PFSK-1 (cell line): Measurements from ENCODE around the gene SFXN3.

ENCODE experiments used
- FOXP2 ChIP-seq: optimal IDR thresholded peaks from 2 replicates; pipeline ENCODE3; 2011; ENCODE audit warnings: borderline replicate concordance, control low read depth, inconsistent platforms; ENCODE audit not compliant: insufficient read depth; ENCODE audit errors: extremely low read length, extremely low read depth
- POLR2AphosphoS5 ChIP-seq: IDR thresholded peaks from 2 replicates; pipeline ENCODE4 v1.6.1; 2012; ENCODE audit warnings: low read depth, mild to moderate bottlenecking, control low read depth, low read length, moderate library complexity
- SIN3A ChIP-seq: IDR thresholded peaks from 2 replicates; pipeline ENCODE4 v1.6.1; 2012; ENCODE audit warnings: mild to moderate bottlenecking, low read length, moderate library complexity, borderline replicate concordance; ENCODE audit not compliant: insufficient read depth
- TAF1 ChIP-seq: IDR thresholded peaks from 2 replicates; pipeline ENCODE4 v1.6.1; 2012; ENCODE audit warnings: low read length, control low read depth, borderline replicate concordance; ENCODE audit not compliant: insufficient read depth
- TF ChIP-seq, protein P1 (sequence below), 2 experiments: IDR thresholded peaks; 2 replicates each; pipeline versions ENCODE4 v1.6.1 to v1.8.0; 2011 to 2012; ENCODE audit warnings: low read depth in 2 of 2, low read length in 2 of 2, control low read depth in 1 of 2, inconsistent platforms in 1 of 2, mild to moderate bottlenecking in 1 of 2, moderate library complexity in 1 of 2; ENCODE audit not compliant: insufficient read depth in 1 of 2

SFXN3 gene

GRCh38 chr10:101014230-101014884 lies 16.7 kb upstream of the SFXN3 start:
- TF ChIP-seq POLR2AphosphoS5 (no peak), TAF1 (no peak), SIN3A (no peak), FOXP2 (no peak)
- TF ChIP-seq, protein P1, sequence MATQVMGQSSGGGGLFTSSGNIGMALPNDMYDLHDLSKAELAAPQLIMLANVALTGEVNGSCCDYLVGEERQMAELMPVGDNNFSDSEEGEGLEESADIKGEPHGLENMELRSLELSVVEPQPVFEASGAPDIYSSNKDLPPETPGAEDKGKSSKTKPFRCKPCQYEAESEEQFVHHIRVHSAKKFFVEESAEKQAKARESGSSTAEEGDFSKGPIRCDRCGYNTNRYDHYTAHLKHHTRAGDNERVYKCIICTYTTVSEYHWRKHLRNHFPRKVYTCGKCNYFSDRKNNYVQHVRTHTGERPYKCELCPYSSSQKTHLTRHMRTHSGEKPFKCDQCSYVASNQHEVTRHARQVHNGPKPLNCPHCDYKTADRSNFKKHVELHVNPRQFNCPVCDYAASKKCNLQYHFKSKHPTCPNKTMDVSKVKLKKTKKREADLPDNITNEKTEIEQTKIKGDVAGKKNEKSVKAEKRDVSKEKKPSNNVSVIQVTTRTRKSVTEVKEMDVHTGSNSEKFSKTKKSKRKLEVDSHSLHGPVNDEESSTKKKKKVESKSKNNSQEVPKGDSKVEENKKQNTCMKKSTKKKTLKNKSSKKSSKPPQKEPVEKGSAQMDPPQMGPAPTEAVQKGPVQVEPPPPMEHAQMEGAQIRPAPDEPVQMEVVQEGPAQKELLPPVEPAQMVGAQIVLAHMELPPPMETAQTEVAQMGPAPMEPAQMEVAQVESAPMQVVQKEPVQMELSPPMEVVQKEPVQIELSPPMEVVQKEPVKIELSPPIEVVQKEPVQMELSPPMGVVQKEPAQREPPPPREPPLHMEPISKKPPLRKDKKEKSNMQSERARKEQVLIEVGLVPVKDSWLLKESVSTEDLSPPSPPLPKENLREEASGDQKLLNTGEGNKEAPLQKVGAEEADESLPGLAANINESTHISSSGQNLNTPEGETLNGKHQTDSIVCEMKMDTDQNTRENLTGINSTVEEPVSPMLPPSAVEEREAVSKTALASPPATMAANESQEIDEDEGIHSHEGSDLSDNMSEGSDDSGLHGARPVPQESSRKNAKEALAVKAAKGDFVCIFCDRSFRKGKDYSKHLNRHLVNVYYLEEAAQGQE (IDR thresholded peaks at IDR 0.05; ENCODE audit: insufficient read depth in 1 of 2, low read depth in 2 of 2, low read length in 2 of 2), result no peak

- no peak for TF ChIP-seq SIN3A
- TF ChIP-seq TAF1, result no peak
- TF ChIP-seq FOXP2, result no peak
- no peak for TF ChIP-seq POLR2AphosphoS5
- TF ChIP-seq, protein P1 (IDR thresholded peaks at IDR 0.05; ENCODE audit: insufficient read depth in 1 of 2, low read depth in 2 of 2, low read length in 2 of 2), result no peak
Observed at GRCh38 chr10:101014966-101015581, 16.0 kb upstream of the SFXN3 start.

GRCh38 chr10:101015582-101015973 lies 15.5 kb upstream of the SFXN3 start:
- TF ChIP-seq, protein P1 (IDR thresholded peaks at IDR 0.05; ENCODE audit: insufficient read depth in 1 of 2, low read depth in 2 of 2, low read length in 2 of 2), result no peak
- TF ChIP-seq TAF1 (no peak), FOXP2 (no peak), SIN3A (no peak), POLR2AphosphoS5 (no peak)

GRCh38 chr10:101016814-101017213 lies 14.2 kb upstream of the SFXN3 start:
- TF ChIP-seq, protein P1 (IDR thresholded peaks at IDR 0.05; ENCODE audit: insufficient read depth in 1 of 2, low read depth in 2 of 2, low read length in 2 of 2), result no peak
- TF ChIP-seq FOXP2 (no peak), TAF1 (no peak), POLR2AphosphoS5 (no peak), SIN3A (no peak)
